Activated naive CD8-positive, alpha-beta T cell treated with anti-CD3 and anti-CD28 coated beads, Interleukin-2, amount 10 ng/mL, durations not matched to agents 7 days and 5 days (primary cell): ENCODE measurements around the gene ALKBH6. TPM values are rescaled to one million over a fixed set of nuclear protein-coding genes. Genes with fewer than 3 reads are reported as not detected.
"Not testable (repeated sequence)": the region's sequence is repeated elsewhere in the genome, so short reads cannot be mapped to it uniquely, and the experiment has no call there.

ENCODE experiments used
- ATAC-seq: fragments of 150-1000 bp; cut with Tn5 transposase; one replicate; pipeline ENCODE4 v1.10.0; 2021; ENCODE audit warnings: low read depth, moderate library complexity
- POLR2A ChIA-PET: fragments of 350-600 bp; sonication (Branson Sonifier 250); formaldehyde crosslinking; loops from one replicate; lab custom pipeline; 2021; ENCODE audit warnings: antibody characterized with exemption; lab: Charles Lee
- DNase-seq: peaks from one replicate; pipeline ENCODE4 v3.0.0; 2021
- H3K27ac Mint-ChIP-seq: one replicate; pipeline ENCODE4 v1.8.0; 2022; ENCODE audit warnings: mild to moderate bottlenecking, mixed read lengths
- H3K27me3 Mint-ChIP-seq: one replicate; pipeline ENCODE4 v1.8.0; 2022; ENCODE audit warnings: mild to moderate bottlenecking, moderate library complexity, mixed read lengths
- H3K36me3 Mint-ChIP-seq: one replicate; pipeline ENCODE4 v1.8.0; 2021; ENCODE audit warnings: mild to moderate bottlenecking, mixed read lengths
- H3K4me1 Mint-ChIP-seq: one replicate; pipeline ENCODE4 v1.8.0; 2021; ENCODE audit warnings: mixed read lengths
- H3K4me3 Mint-ChIP-seq: one replicate; pipeline ENCODE4 v1.8.0; 2022; ENCODE audit warnings: mild to moderate bottlenecking, moderate library complexity, mixed read lengths
- H3K9me3 Mint-ChIP-seq: one replicate; pipeline ENCODE4 v1.8.0; 2021; ENCODE audit warnings: mixed read lengths
- total RNA-seq, 2 experiments: library from RNA; stranded (reverse); gene quantifications; one replicate each; pipeline ENCODE4 v1.2.3, GENCODE V29; 2021

ALKBH6 gene
- total RNA-seq, 2 experiments from 2014 or later = 56.4 to 61.1 TPM

DNA sequence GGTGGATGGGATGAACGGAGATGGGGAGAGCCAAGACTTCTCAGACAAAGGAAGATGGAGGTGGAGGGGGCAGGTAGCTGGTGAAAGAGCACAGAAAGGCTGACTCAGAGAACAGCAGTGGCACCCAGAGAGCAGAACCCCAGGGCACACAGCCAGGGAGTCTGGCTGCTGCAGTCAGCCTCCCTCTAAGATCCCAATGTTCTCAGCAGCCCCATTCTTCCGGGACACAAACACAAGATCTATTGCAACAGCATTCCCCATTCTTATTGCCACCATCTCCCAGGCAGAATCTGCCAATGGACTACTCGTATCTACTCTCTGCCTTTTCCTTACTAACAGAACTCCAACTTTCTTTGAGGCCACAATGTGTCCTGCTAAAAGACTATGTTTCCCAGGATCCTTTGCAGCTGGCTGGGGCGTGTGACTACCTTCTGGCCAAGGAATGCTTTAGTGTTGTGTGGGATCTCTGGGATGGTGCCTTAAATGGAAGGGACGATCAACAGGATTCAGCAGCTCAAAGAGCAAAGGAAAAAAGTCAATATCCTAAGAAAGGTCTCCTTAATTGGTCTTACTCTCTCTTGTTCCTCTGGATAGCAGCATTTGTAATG is 32.5 kb upstream of the ALKBH6 start:
- no peaks in the 10 kb centered on the region for H3K9me3 Mint-ChIP-seq
- ATAC-seq (no peak), DNase-seq (no peak)
- no peak overlapping the region for H3K27ac Mint-ChIP-seq
- H3K4me1 Mint-ChIP-seq = peaks cover 5% of the 10 kb centered on the region
- peaks cover 14% of the 10 kb centered on the region for H3K36me3 Mint-ChIP-seq
- H3K27me3 Mint-ChIP-seq = no peaks in the 10 kb centered on the region
- POLR2A ChIA-PET = no interaction called here
- H3K4me3 Mint-ChIP-seq = no peak overlapping the region

GRCh38 chr19:36043952-36044351 is 29.9 kb upstream of the ALKBH6 start:
- Mint-ChIP-seq H3K36me3 (peaks cover 14% of the 10 kb centered on the region), H3K27ac (no peak overlapping the region), H3K4me1 (peaks cover 6% of the 10 kb centered on the region), H3K9me3 (no peaks in the 10 kb centered on the region), H3K4me3 (no peak overlapping the region), H3K27me3 (no peaks in the 10 kb centered on the region)
- POLR2A ChIA-PET = interaction anchor here (1.4 kb wide), 1 partner anchor 10 kb away, joined by 4 read pairs; the partner anchor contains the start of gene THAP8
- DNase-seq (no peak), ATAC-seq (no peak)

DNA sequence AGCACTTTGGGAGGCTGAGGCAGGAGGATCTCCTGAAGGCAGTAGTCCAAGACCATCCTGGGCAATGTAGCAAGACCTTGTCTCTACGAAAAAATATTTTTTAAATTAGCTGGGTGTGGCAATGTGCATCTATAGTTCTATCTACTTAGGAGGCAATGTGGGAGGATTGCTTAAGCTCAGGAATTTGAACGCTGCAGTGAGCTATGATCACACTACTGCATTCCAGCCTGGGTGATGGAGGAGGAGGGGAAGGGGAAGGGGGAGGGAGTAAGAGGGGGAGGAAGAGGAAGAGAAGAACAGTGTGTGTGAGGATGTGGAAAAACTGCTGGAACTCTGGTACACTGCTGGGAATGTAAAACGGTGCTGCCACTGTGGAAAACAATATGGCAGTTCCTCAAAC is 27.8 kb upstream of the ALKBH6 start:
- peaks cover 14% of the 10 kb centered on the region for H3K4me1 Mint-ChIP-seq
- POLR2A ChIA-PET = no interaction called here
- ATAC-seq (no peak), DNase-seq (no peak)
- H3K36me3 Mint-ChIP-seq = peaks cover 10% of the 10 kb centered on the region
- no peak overlapping the region for H3K27ac Mint-ChIP-seq
- H3K4me3 Mint-ChIP-seq = no peak overlapping the region
- no peaks in the 10 kb centered on the region for H3K27me3 Mint-ChIP-seq
- no peaks in the 10 kb centered on the region for H3K9me3 Mint-ChIP-seq

GRCh38 chr19:36041092-36041491 is 27.1 kb upstream of the ALKBH6 start:
- DNase-seq, ATAC-seq, POLR2A ChIA-PET, H3K27ac Mint-ChIP-seq, H3K9me3 Mint-ChIP-seq, H3K27me3 Mint-ChIP-seq, H3K4me3 Mint-ChIP-seq, H3K36me3 Mint-ChIP-seq: not testable (repeated sequence)
- peaks cover 14% of the 10 kb centered on the region for H3K4me1 Mint-ChIP-seq

DNA sequence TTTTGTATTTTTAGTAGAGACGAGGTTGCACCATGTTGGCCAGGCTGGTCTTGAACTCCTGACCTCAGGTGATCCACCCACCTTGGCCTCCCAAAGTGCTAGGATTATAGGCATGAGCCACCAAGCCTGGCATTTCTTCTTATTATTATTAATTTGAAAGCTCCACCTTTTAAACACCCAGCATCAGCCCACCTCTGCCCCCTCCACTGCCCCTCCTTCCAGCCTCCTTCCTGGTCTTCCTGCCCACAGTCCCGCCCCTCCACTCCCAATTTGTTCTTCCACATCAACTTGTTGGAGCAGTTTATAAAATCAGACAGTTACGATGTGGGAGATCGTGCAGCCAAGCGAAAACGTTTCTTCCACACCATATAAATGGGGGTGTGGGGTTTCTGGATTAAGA is 26.5 kb upstream of the ALKBH6 start:
- H3K4me3 Mint-ChIP-seq = no peak overlapping the region
- DNase-seq (no peak), ATAC-seq (no peak)
- H3K36me3 Mint-ChIP-seq = peaks cover 9% of the 10 kb centered on the region
- H3K27me3 Mint-ChIP-seq = no peaks in the 10 kb centered on the region
- POLR2A ChIA-PET = no interaction called here
- H3K4me1 Mint-ChIP-seq = peaks cover 20% of the 10 kb centered on the region
- H3K27ac Mint-ChIP-seq = no peak overlapping the region
- H3K9me3 Mint-ChIP-seq = no peaks in the 10 kb centered on the region

DNA sequence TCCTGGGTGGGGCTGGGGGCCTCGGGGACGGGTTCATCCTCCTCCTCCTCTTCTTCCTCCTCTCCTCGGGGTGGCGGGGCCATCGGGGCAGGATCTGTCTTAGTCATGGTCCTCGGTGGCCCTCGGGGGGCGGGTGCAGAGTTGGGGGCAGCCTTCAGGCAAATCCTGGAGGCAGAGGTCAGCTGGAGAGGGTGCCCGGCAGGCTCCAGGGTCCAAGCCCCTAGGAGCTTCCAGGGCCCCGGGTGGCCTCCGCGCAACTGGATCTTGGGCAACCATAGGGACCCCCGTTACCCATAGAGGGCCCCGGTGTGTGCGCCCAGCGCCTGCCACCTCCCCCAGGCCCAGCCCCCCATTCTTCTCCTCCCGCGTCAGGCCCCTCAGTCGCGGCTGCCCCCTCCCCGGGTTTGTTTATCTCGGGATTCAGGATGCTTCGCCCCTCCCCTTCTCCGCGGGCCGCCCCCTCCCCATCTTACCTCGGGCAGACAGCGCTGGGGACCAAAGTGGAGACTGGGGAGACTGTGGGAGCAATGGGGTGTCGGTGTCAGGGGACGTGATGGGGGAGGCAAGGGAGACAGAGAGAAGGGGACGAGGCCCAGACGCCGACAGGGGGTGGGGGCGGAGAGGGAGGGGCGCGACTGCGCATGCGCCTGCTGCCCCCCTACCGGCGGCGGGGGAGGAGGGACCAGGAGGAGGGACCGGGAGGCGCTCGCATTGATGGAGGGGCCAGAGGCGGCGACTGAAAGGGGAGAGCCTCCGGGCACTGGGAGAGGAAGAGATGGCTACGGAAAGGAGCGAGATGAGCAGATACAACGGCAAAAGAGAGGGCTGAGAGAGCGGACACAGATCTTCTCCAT is 18.5 kb upstream of the ALKBH6 start, which contains the start of gene CLIP3:
Gene CLIP3 (minus strand): TSS at position 623 of the 854 bp plus-strand sequence. CDS start 516 bp downstream, at position 107.
- peaks cover 17% of the 10 kb centered on the region for H3K36me3 Mint-ChIP-seq
- H3K4me3 Mint-ChIP-seq = peak within 1 kb of the TSS; percentile 35
- POLR2A ChIA-PET = no interaction called here
- H3K27ac Mint-ChIP-seq = peak within 1 kb of the TSS; percentile 22
- no peaks in the 10 kb centered on the region for H3K9me3 Mint-ChIP-seq
- ATAC-seq = peak; percentile 26
- no peaks in the 10 kb centered on the region for H3K27me3 Mint-ChIP-seq
- no peak for DNase-seq
- H3K4me1 Mint-ChIP-seq = peaks cover 21% of the 10 kb centered on the region

- H3K36me3 Mint-ChIP-seq = peaks cover 17% of the 10 kb centered on the region
- H3K27me3 Mint-ChIP-seq = no peaks in the 10 kb centered on the region
- no peak overlapping the region for H3K4me3 Mint-ChIP-seq
- POLR2A ChIA-PET = no interaction called here
- H3K27ac Mint-ChIP-seq = no peak overlapping the region
- H3K9me3 Mint-ChIP-seq = no peaks in the 10 kb centered on the region
- peaks cover 15% of the 10 kb centered on the region for H3K4me1 Mint-ChIP-seq
- ATAC-seq (no peak), DNase-seq (no peak)
Measured at GRCh38 chr19:36031308-36031707, 17.3 kb upstream of the ALKBH6 start.

DNA sequence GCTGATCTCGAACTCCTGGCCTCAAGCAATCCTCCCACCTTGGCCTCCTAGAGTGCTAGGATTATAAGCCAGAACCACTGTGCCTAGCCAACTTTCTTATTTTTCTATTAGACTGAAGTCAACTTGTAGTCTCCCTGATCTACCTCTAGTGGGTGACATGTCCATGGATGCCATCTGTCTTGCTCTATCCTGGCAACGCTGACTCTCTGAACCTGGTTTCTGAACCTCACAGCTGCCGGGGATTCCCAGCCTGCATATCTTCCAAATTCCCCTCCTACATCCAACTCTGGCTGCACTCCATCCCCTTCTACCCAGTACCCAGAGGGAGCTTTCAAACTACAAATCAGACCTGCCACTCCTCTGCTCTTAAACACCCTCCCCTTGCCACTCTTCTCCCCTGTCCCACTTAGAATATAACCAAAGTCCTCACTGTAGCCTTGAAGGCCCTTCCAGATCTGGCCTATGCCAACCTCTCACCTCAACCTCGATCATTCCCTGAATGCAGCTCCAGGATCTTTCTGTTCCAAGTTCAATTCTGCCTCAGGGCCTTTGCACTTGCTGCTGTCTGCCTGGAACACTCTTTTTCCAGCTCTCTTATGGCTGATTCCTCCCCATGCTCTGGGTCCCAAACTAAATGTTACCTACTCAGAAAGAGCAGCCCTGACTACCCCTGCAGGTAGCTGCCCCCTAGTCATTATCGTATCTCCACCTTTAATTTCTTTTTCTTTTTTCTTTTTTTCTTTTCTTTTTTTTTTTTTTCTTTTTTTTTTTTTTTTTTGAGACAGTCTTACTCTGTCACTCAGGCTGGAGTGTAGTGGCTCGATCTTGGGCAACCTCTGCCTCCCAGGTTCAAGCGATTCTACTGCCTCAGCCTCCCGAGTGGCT is 16.5 kb upstream of the ALKBH6 start:
- DNase-seq (no peak), ATAC-seq (no peak)
- POLR2A ChIA-PET = no interaction called here
- no peak overlapping the region for H3K4me3 Mint-ChIP-seq
- peaks cover 9% of the 10 kb centered on the region for H3K4me1 Mint-ChIP-seq
- H3K27me3 Mint-ChIP-seq = no peaks in the 10 kb centered on the region
- no peak overlapping the region for H3K27ac Mint-ChIP-seq
- H3K9me3 Mint-ChIP-seq = no peaks in the 10 kb centered on the region
- peaks cover 13% of the 10 kb centered on the region for H3K36me3 Mint-ChIP-seq

- ATAC-seq (no peak), DNase-seq (no peak)
- Mint-ChIP-seq H3K27ac (no peak overlapping the region), H3K36me3 (peaks cover 10% of the 10 kb centered on the region), H3K4me1 (peaks cover 2% of the 10 kb centered on the region), H3K27me3 (no peaks in the 10 kb centered on the region), H3K4me3 (no peak overlapping the region), H3K9me3 (no peaks in the 10 kb centered on the region)
- POLR2A ChIA-PET = no interaction called here
Measured at GRCh38 chr19:36028313-36029041, 14.5 kb upstream of the ALKBH6 start.

DNA sequence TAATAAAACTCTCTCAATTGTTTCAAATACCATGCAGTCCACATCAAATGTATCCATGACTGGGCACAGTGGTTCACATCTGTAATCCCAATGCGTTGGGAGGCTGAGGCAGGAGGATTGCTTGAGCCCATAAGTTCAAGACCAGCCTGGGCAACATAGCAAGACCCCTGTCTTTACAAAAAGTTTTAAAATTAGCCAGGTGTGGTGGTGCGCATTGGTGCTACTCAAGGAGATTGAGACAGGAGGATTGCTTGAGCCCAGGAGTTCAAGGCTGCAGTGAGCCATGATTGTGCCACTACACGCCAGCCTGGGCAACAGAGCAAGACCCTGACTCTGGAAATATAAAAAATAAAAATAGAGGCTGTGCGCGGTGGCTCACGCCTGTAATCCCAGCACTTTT is 13.7 kb upstream of the ALKBH6 start:
- H3K27me3 Mint-ChIP-seq = no peaks in the 10 kb centered on the region
- H3K36me3 Mint-ChIP-seq = peaks cover 14% of the 10 kb centered on the region
- H3K4me1 Mint-ChIP-seq = peaks cover 2% of the 10 kb centered on the region
- no peak overlapping the region for H3K27ac Mint-ChIP-seq
- no peak overlapping the region for H3K4me3 Mint-ChIP-seq
- ATAC-seq (no peak), DNase-seq (no peak)
- POLR2A ChIA-PET = no interaction called here
- no peaks in the 10 kb centered on the region for H3K9me3 Mint-ChIP-seq

GRCh38 chr19:36026091-36026876 is 12.3 kb upstream of the ALKBH6 start:
- Mint-ChIP-seq H3K9me3 (no peaks in the 10 kb centered on the region), H3K4me1 (no peaks in the 10 kb centered on the region), H3K27ac (no peak overlapping the region), H3K36me3 (peaks cover 14% of the 10 kb centered on the region), H3K27me3 (no peaks in the 10 kb centered on the region), H3K4me3 (no peak overlapping the region)
- ATAC-seq (no peak), DNase-seq (no peak)
- POLR2A ChIA-PET = no interaction called here

DNA sequence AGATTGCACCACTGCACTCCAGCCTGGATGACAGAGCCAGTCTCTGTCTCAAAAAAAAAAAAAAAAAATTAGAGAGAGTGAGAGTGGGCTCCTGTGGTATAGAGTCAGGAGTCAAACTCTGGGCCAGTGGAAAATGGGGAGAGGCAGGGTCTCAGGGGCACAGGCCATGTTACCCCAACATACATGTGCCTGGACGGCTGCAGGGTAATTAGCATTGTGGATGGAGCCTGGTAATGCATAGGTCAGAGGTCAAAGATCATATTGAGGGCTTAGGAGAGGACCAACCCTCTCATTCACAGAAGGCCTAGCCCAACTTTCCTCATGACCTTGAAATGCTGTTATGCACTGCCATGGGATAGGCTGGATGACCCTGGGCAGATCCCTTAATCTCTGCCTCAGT is 11.5 kb upstream of the ALKBH6 start:
- peaks cover 13% of the 10 kb centered on the region for H3K36me3 Mint-ChIP-seq
- H3K4me1 Mint-ChIP-seq = no peaks in the 10 kb centered on the region
- POLR2A ChIA-PET = no interaction called here

More for the DNA sequence above, 11.5 kb upstream of the ALKBH6 start:
- Mint-ChIP-seq H3K9me3 (no peaks in the 10 kb centered on the region), H3K4me3 (no peak overlapping the region), H3K27ac (no peak overlapping the region), H3K27me3 (no peaks in the 10 kb centered on the region)
- no peak for ATAC-seq
- DNase-seq = no peak
